ENCODE measurements around the gene CA12. TPM values are rescaled to one million over a fixed set of nuclear protein-coding genes. Genes with fewer than 3 reads are reported as not detected.
"Not testable (repeated sequence)": the region's sequence is repeated elsewhere in the genome, so short reads cannot be mapped to it uniquely, and the experiment has no call there.

The CA12 gene
- polyA plus RNA-seq, 3 donors, result not detected

- Mint-ChIP-seq H3K27me3 (ENCODE audit: low read depth in 3 of 3) (peaks cover 0 to 2% (median 1%) of the 10 kb centered on the region in 3 donors), H3K9me3 (no peaks in the 10 kb centered on the region)
- H3K9ac ChIP-seq (ENCODE audit: insufficient read depth, low read length, poor library complexity, severe bottlenecking), result no peak overlapping the region
Observed at GRCh38 chr15:63345391-63345752, 36.3 kb downstream of the CA12 start.

GRCh38 chr15:63344731-63345390, 36.8 kb downstream of the CA12 start:
- H3K4me1 ChIP-seq (ENCODE audit: control insufficient read depth in 1 of 2, insufficient read depth in 2 of 2, low read length in 2 of 2), result peaks cover 8 to 9% of the 10 kb centered on the region in 2 donors
- H3K79me2 ChIP-seq (ENCODE audit: insufficient read depth, low read length), result no peaks in the 10 kb centered on the region
- no peak overlapping the region for H3K27ac ChIP-seq (ENCODE audit: low read depth in 1 of 2, low read length in 2 of 2)
- H3K4me3 ChIP-seq (replicated peaks in 1 of 3; ENCODE audit: low read depth in 2 of 3, low read length in 3 of 3), result no peak overlapping the region
- H3K9me3 Mint-ChIP-seq, result no peaks in the 10 kb centered on the region
- H3K9ac ChIP-seq (ENCODE audit: insufficient read depth, low read length, poor library complexity, severe bottlenecking), result no peak overlapping the region
- no peak for TF ChIP-seq CTCF (IDR thresholded peaks at IDR 0.05)
- H3K36me3 ChIP-seq (replicated peaks in 1 of 2; ENCODE audit: control insufficient read depth in 1 of 2, insufficient read depth in 2 of 2, low read length in 2 of 2), result no peaks in the 10 kb centered on the region
- H4K20me1 ChIP-seq (ENCODE audit: insufficient read depth, low read length), result no peaks in the 10 kb centered on the region
- H3K36me3 Mint-ChIP-seq, result no peaks in the 10 kb centered on the region
- H3K27me3 Mint-ChIP-seq (ENCODE audit: low read depth in 3 of 3), result peaks cover 0 to 3% (median 2%) of the 10 kb centered on the region in 3 donors
- no peaks in the 10 kb centered on the region for H3K9me3 ChIP-seq (replicated peaks in 1 of 2; ENCODE audit: control insufficient read depth in 1 of 2, insufficient read depth in 1 of 2, low read length in 2 of 2)
- no peak for DNase-seq
- no peak overlapping the region for H3K27ac Mint-ChIP-seq
- no peak overlapping the region for H3K4me2 ChIP-seq (replicated peaks; ENCODE audit: extremely low read depth, low read length, poor library complexity, severe bottlenecking)
- intact Hi-C loops (cut with micrococcal nuclease), result no loop called here
- H3K4me1 Mint-ChIP-seq, result peaks cover 8% of the 10 kb centered on the region
- no peak overlapping the region for H3K4me3 Mint-ChIP-seq
- WGBS (ENCODE audit: insufficient coverage), result 100% methylated on average over 5 of the region's 5 CpGs
- H3K27me3 ChIP-seq (ENCODE audit: control insufficient read depth in 2 of 2, insufficient read depth in 2 of 2, low read length in 2 of 2), result no peaks in the 10 kb centered on the region
- H2AFZ ChIP-seq (ENCODE audit: insufficient read depth, low read depth, low read length, poor library complexity, severe bottlenecking), result no peak overlapping the region

More at GRCh38 chr15:63345391-63345752, 36.3 kb downstream of the CA12 start:
- Histone ChIP-seq H3K4me3 (replicated peaks in 1 of 3; ENCODE audit: low read depth in 2 of 3, low read length in 3 of 3) (no peak overlapping the region), H3K4me1 (ENCODE audit: control insufficient read depth in 1 of 2, insufficient read depth in 2 of 2, low read length in 2 of 2) (peaks cover 8 to 9% of the 10 kb centered on the region in 2 donors), H3K79me2 (ENCODE audit: insufficient read depth, low read length) (no peaks in the 10 kb centered on the region), H4K20me1 (ENCODE audit: insufficient read depth, low read length) (no peaks in the 10 kb centered on the region), H3K4me2 (replicated peaks; ENCODE audit: extremely low read depth, low read length, poor library complexity, severe bottlenecking) (no peak overlapping the region), H3K27ac (ENCODE audit: low read depth in 1 of 2, low read length in 2 of 2) (no peak overlapping the region), H2AFZ (ENCODE audit: insufficient read depth, low read depth, low read length, poor library complexity, severe bottlenecking) (no peak overlapping the region), H3K9me3 (replicated peaks in 1 of 2; ENCODE audit: control insufficient read depth in 1 of 2, insufficient read depth in 1 of 2, low read length in 2 of 2) (no peaks in the 10 kb centered on the region), H3K36me3 (replicated peaks in 1 of 2; ENCODE audit: control insufficient read depth in 1 of 2, insufficient read depth in 2 of 2, low read length in 2 of 2) (no peaks in the 10 kb centered on the region), H3K27me3 (ENCODE audit: control insufficient read depth in 2 of 2, insufficient read depth in 2 of 2, low read length in 2 of 2) (no peaks in the 10 kb centered on the region)
- intact Hi-C loops (cut with micrococcal nuclease), result no loop called here
- TF ChIP-seq CTCF (IDR thresholded peaks at IDR 0.05), result no peak
- Mint-ChIP-seq H3K36me3 (no peaks in the 10 kb centered on the region), H3K4me1 (peaks cover 8% of the 10 kb centered on the region), H3K27ac (no peak overlapping the region), H3K4me3 (no peak overlapping the region)
- DNase-seq, result no peak
- 96% methylated on average over 13 of the region's 14 CpGs for WGBS (ENCODE audit: insufficient coverage)

GRCh38 chr15:63342996-63343562, 38.6 kb downstream of the CA12 start:
- H3K4me3 ChIP-seq (replicated peaks in 1 of 3; ENCODE audit: low read depth in 2 of 3, low read length in 3 of 3); H2AFZ ChIP-seq (ENCODE audit: insufficient read depth, low read depth, low read length, poor library complexity, severe bottlenecking); DNase-seq; H3K27me3 ChIP-seq (ENCODE audit: control insufficient read depth in 2 of 2, insufficient read depth in 2 of 2, low read length in 2 of 2); H3K4me1 Mint-ChIP-seq; H4K20me1 ChIP-seq (ENCODE audit: insufficient read depth, low read length); H3K27me3 Mint-ChIP-seq (ENCODE audit: low read depth in 3 of 3); H3K4me2 ChIP-seq (replicated peaks; ENCODE audit: extremely low read depth, low read length, poor library complexity, severe bottlenecking); intact Hi-C loops (cut with micrococcal nuclease); H3K9me3 ChIP-seq (replicated peaks in 1 of 2; ENCODE audit: control insufficient read depth in 1 of 2, insufficient read depth in 1 of 2, low read length in 2 of 2); H3K36me3 Mint-ChIP-seq; H3K9me3 Mint-ChIP-seq; H3K79me2 ChIP-seq (ENCODE audit: insufficient read depth, low read length); H3K4me3 Mint-ChIP-seq; H3K27ac ChIP-seq (ENCODE audit: low read depth in 1 of 2, low read length in 2 of 2); H3K4me1 ChIP-seq (ENCODE audit: control insufficient read depth in 1 of 2, insufficient read depth in 2 of 2, low read length in 2 of 2); H3K36me3 ChIP-seq (replicated peaks in 1 of 2; ENCODE audit: control insufficient read depth in 1 of 2, insufficient read depth in 2 of 2, low read length in 2 of 2); H3K9ac ChIP-seq (ENCODE audit: insufficient read depth, low read length, poor library complexity, severe bottlenecking): not testable (repeated sequence)
- peak overlapping the region in 1 of 7 donors; percentile 82 for H3K27ac Mint-ChIP-seq
- no CpG with 5 or more reads among the region's 11 CpGs for WGBS (ENCODE audit: insufficient coverage)

Measured in CD14-positive monocyte (primary cell).